ENCODE measurements around the gene STON1. TPM values are rescaled to one million over a fixed set of nuclear protein-coding genes. Genes with fewer than 3 reads are reported as not detected.
"Not testable (repeated sequence)": the region's sequence is repeated elsewhere in the genome, so short reads cannot be mapped to it uniquely, and the experiment has no call there.

Gene STON1
- total RNA-seq, 1 donor from 2014 or later, result 15.7 TPM

- no peaks in the 10 kb centered on the region for H3K9me3 Mint-ChIP-seq
- TF ChIP-seq, protein P1, sequence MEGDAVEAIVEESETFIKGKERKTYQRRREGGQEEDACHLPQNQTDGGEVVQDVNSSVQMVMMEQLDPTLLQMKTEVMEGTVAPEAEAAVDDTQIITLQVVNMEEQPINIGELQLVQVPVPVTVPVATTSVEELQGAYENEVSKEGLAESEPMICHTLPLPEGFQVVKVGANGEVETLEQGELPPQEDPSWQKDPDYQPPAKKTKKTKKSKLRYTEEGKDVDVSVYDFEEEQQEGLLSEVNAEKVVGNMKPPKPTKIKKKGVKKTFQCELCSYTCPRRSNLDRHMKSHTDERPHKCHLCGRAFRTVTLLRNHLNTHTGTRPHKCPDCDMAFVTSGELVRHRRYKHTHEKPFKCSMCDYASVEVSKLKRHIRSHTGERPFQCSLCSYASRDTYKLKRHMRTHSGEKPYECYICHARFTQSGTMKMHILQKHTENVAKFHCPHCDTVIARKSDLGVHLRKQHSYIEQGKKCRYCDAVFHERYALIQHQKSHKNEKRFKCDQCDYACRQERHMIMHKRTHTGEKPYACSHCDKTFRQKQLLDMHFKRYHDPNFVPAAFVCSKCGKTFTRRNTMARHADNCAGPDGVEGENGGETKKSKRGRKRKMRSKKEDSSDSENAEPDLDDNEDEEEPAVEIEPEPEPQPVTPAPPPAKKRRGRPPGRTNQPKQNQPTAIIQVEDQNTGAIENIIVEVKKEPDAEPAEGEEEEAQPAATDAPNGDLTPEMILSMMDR (conservative IDR thresholded peaks at IDR 0.05), result no peak
Observed at GRCh38 chr2:48605482-48606175, 75.7 kb downstream of the STON1 start.

GRCh38 chr2:48607307-48608014 lies 77.5 kb downstream of the STON1 start:
- H3K27me3 Mint-ChIP-seq, result no peaks in the 10 kb centered on the region
- no peaks in the 10 kb centered on the region for H3K9me3 Mint-ChIP-seq
- no peaks in the 10 kb centered on the region for H3K4me1 Mint-ChIP-seq (ENCODE audit: unreplicated experiment)
- no peak overlapping the region for H3K27ac Mint-ChIP-seq
- no peak overlapping the region for H3K4me3 Mint-ChIP-seq
- no peak for DNase-seq (ENCODE audit: extremely low spot score, unreplicated experiment)
- TF ChIP-seq, protein P1 (conservative IDR thresholded peaks at IDR 0.05), result no peak
- H3K36me3 Mint-ChIP-seq, result peaks cover 5% of the 10 kb centered on the region

More at GRCh38 chr2:48605482-48606175, 75.7 kb downstream of the STON1 start:
- Mint-ChIP-seq H3K36me3 (peaks cover 5% of the 10 kb centered on the region), H3K27ac (no peak overlapping the region), H3K4me3 (no peak overlapping the region), H3K4me1 (ENCODE audit: unreplicated experiment) (no peaks in the 10 kb centered on the region), H3K27me3 (no peaks in the 10 kb centered on the region)
- no peak for DNase-seq (ENCODE audit: extremely low spot score, unreplicated experiment)

DNA sequence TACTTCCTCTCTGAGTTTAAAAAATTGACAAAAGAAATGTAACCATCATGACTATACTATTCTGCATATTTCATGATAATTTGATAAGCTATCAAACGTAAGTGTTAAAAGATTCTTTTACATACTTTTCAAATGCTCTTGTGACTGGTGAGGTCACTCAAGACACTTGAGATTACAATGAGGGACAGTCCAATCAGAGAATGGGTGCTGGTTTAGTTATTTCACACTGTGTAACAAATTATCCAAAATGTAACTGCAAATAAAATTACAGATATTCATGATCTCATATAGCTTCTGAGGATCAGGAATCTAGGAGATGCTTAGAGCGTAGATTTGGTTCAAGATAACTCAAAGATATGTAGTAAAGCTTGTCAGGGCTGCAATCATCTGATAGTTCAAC lies 83.3 kb downstream of the STON1 start:
- Mint-ChIP-seq H3K4me3 (no peak overlapping the region), H3K36me3 (no peaks in the 10 kb centered on the region), H3K4me1 (ENCODE audit: unreplicated experiment) (no peaks in the 10 kb centered on the region), H3K27ac (no peak overlapping the region), H3K9me3 (peaks cover 5% of the 10 kb centered on the region), H3K27me3 (no peaks in the 10 kb centered on the region)
- no peak for DNase-seq (ENCODE audit: extremely low spot score, unreplicated experiment)
- TF ChIP-seq, protein P1 (conservative IDR thresholded peaks at IDR 0.05), result no peak

DNA sequence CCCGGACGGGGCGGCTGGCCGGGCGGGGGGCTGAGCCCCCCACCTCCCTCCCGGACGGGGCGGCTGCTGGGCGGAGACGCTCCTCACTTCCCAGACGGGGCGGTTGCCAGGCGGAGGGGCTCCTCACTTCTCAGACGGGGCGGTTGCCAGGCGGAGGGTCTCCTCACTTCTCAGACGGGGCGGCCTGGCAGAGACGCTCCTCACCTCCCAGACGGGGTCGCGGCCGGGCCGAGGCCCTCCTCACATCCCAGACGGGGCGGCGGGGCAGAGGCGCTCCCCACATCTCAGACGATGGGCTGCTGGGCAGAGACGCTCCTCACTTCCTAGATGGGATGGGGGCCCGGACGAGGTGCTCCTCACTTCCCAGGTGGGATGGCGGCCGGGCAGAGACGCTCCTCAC lies 84.6 kb downstream of the STON1 start:
- not testable (repeated sequence) for DNase-seq (ENCODE audit: extremely low spot score, unreplicated experiment); H3K27me3 Mint-ChIP-seq; H3K4me3 Mint-ChIP-seq; H3K36me3 Mint-ChIP-seq; H3K4me1 Mint-ChIP-seq (ENCODE audit: unreplicated experiment); H3K9me3 Mint-ChIP-seq; H3K27ac Mint-ChIP-seq

DNA sequence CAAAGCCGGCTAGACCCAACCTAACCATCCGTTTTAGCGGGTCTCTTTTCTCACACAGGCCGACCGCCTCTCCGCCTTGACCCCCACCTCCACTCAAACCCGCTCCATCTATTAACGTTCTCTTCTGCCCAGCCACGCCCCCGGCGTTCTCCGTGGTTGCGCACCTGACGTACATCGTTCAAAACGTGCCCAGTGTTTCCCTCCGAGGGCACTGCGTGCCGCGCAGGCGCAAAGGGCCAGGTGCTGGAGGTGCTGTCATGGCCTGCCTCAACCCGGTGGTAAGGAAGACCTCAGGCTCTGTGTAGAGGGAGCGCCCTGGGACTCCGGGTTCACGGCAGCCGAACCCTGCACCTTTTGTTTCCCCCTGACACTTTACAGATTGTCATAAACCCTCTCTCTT lies 87.7 kb downstream of the STON1 start, which contains the start of gene GTF2A1L:
TSS of gene GTF2A1L (plus strand) at position 239 of the 400 bp plus-strand sequence. CDS start at position 258, 19 bp downstream.
- peaks cover 5% of the 10 kb centered on the region for H3K9me3 Mint-ChIP-seq
- no peak for DNase-seq (ENCODE audit: extremely low spot score, unreplicated experiment)
- no peak within 1 kb of the TSS for H3K27ac Mint-ChIP-seq
- no peaks in the 10 kb centered on the region for H3K4me1 Mint-ChIP-seq (ENCODE audit: unreplicated experiment)
- no peaks in the 10 kb centered on the region for H3K27me3 Mint-ChIP-seq
- H3K4me3 Mint-ChIP-seq, result no peak within 1 kb of the TSS
- TF ChIP-seq, protein P1 (conservative IDR thresholded peaks at IDR 0.05), result no peak
- H3K36me3 Mint-ChIP-seq, result no peaks in the 10 kb centered on the region

DNA sequence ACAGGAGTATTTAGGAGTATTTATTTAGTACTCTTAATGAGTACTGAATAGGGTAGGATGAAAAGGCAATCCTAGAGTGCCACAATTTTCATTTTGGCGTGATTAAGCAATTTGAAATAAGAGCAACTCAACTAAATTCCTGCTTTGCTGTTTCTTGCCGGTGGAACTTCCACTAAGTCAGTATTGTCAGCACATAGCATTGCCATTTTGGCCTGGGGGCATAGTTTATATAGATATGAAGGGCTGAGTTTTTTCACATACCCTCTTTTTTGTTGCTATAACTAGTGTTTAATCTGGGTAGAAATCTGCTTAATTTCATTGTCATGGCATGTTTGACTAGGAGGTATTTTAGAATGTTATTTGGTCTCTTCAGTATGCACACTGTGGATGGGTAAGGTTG lies 89.6 kb downstream of the STON1 start:
- H3K27ac Mint-ChIP-seq, result no peak overlapping the region
- TF ChIP-seq, protein P1 (conservative IDR thresholded peaks at IDR 0.05), result no peak
- no peaks in the 10 kb centered on the region for H3K36me3 Mint-ChIP-seq
- no peaks in the 10 kb centered on the region for H3K9me3 Mint-ChIP-seq
- H3K4me3 Mint-ChIP-seq, result no peak overlapping the region
- H3K4me1 Mint-ChIP-seq (ENCODE audit: unreplicated experiment), result no peaks in the 10 kb centered on the region
- no peaks in the 10 kb centered on the region for H3K27me3 Mint-ChIP-seq
- DNase-seq (ENCODE audit: extremely low spot score, unreplicated experiment), result no peak

Data from type B pancreatic cell (in vitro differentiated cells).